Femur (tissue), 1 donor: ENCODE measurements around the gene DUSP15.
A peak's percentile ranks its signal among the peaks of the same experiment; 100 is the strongest.
"Not testable (repeated sequence)": the region's sequence is repeated elsewhere in the genome, so short reads cannot be mapped to it uniquely, and the experiment has no call there.

Experiments
- DNase-seq: peaks from one replicate; pipeline ENCODE4 v3.0.0-alpha.2; 2017

Gene DUSP15

GRCh38 chr20:31820228-31820627 lies 50.1 kb downstream of the DUSP15 start:
- no peak for DNase-seq

- peak; percentile 86 for DNase-seq
Measured at GRCh38 chr20:31819083-31819784, 51.1 kb downstream of the DUSP15 start, which contains the start of gene MYLK2. TSS of gene MYLK2 (plus strand) at chr20:31819356. CDS start at chr20:31819581, 225 bp downstream.

- DNase-seq = no peak
Measured at GRCh38 chr20:31818376-31818908, 51.9 kb downstream of the DUSP15 start.

- DNase-seq = no peak
Measured at GRCh38 chr20:31817461-31817860, 52.9 kb downstream of the DUSP15 start.

GRCh38 chr20:31816221-31816620 lies 54.1 kb downstream of the DUSP15 start:
- DNase-seq = no peak

- DNase-seq = peak; percentile 44
Measured at GRCh38 chr20:31815408-31816188, 54.7 kb downstream of the DUSP15 start.

GRCh38 chr20:31814142-31814541 lies 56.2 kb downstream of the DUSP15 start:
- not testable (repeated sequence) for DNase-seq

- no peak for DNase-seq
Measured at GRCh38 chr20:31813611-31814010, 56.7 kb downstream of the DUSP15 start.

- DNase-seq = peak; percentile 71
Measured at GRCh38 chr20:31811796-31812728, 58.3 kb downstream of the DUSP15 start.

- no peak for DNase-seq
Measured at GRCh38 chr20:31811198-31811597, 59.1 kb downstream of the DUSP15 start.
